Keratinocyte (primary cell): ENCODE results near the gene CLK3.

ENCODE experiments used
- EZH2 ChIP-seq: IDR thresholded peaks from one replicate; pipeline ENCODE4 v1.6.1; 2012; ENCODE audit warnings: inconsistent platforms, mild to moderate bottlenecking, low read length, moderate library complexity
- TF ChIP-seq, protein P1 (sequence below), 3 experiments: IDR thresholded peaks in 1 of 3; conservative IDR thresholded peaks in 1 of 3; optimal IDR thresholded peaks in 1 of 3; 2 replicates in 2 of 3; 3 replicates in 1 of 3; pipeline versions ENCODE3 to v1.5.1; 2011; ENCODE audit warnings: low read length in 3 of 3, mild to moderate bottlenecking in 3 of 3, moderate library complexity in 2 of 3, control low read depth in 1 of 3, inconsistent platforms in 1 of 3; ENCODE audit not compliant: insufficient read depth in 2 of 3; ENCODE audit errors: extremely low read depth in 1 of 3

GRCh38 chr15:74592222-74592621 lies 23.4 kb upstream of the CLK3 start:
- TF ChIP-seq, protein P1, sequence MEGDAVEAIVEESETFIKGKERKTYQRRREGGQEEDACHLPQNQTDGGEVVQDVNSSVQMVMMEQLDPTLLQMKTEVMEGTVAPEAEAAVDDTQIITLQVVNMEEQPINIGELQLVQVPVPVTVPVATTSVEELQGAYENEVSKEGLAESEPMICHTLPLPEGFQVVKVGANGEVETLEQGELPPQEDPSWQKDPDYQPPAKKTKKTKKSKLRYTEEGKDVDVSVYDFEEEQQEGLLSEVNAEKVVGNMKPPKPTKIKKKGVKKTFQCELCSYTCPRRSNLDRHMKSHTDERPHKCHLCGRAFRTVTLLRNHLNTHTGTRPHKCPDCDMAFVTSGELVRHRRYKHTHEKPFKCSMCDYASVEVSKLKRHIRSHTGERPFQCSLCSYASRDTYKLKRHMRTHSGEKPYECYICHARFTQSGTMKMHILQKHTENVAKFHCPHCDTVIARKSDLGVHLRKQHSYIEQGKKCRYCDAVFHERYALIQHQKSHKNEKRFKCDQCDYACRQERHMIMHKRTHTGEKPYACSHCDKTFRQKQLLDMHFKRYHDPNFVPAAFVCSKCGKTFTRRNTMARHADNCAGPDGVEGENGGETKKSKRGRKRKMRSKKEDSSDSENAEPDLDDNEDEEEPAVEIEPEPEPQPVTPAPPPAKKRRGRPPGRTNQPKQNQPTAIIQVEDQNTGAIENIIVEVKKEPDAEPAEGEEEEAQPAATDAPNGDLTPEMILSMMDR (optimal IDR thresholded peaks at IDR 0.05 in 1 of 3, IDR thresholded peaks at IDR 0.05 in 1 of 3, conservative IDR thresholded peaks at IDR 0.05 in 1 of 3; ENCODE audit: extremely low read depth in 1 of 3, insufficient read depth in 2 of 3, low read length in 3 of 3): no peak
- no peak for TF ChIP-seq EZH2
